ENCODE results near the gene MCM5. TPM values are rescaled to one million over a fixed set of nuclear protein-coding genes. Genes with fewer than 3 reads are reported as not detected.

The MCM5 gene
- polyA plus RNA-seq, 3 donors = 23.4 to 39.8 (median 25.5) TPM

GRCh38 chr22:35444685-35445399 is 44.9 kb downstream of the MCM5 start:
- Mint-ChIP-seq H3K9me3 (no peaks in the 10 kb centered on the region), H3K36me3 (peaks cover 19 to 36% of the 10 kb centered on the region in 2 donors), H3K27ac (peak overlapping the region in 2 of 7 donors; percentile 15 to 26), H3K4me1 (peaks cover 9% of the 10 kb centered on the region), H3K4me3 (no peak overlapping the region), H3K27me3 (ENCODE audit: low read depth in 3 of 3) (peaks cover 0 to 2% (median 2%) of the 10 kb centered on the region in 3 donors)
- Histone ChIP-seq H3K79me2 (ENCODE audit: insufficient read depth, low read length) (no peaks in the 10 kb centered on the region), H3K27me3 (ENCODE audit: control insufficient read depth in 2 of 2, insufficient read depth in 2 of 2, low read length in 2 of 2) (no peaks in the 10 kb centered on the region), H4K20me1 (ENCODE audit: insufficient read depth, low read length) (no peaks in the 10 kb centered on the region), H3K4me3 (replicated peaks in 1 of 3; ENCODE audit: low read depth in 2 of 3, low read length in 3 of 3) (no peak overlapping the region), H3K4me2 (replicated peaks; ENCODE audit: extremely low read depth, low read length, poor library complexity, severe bottlenecking) (no peak overlapping the region), H3K27ac (ENCODE audit: low read depth in 1 of 2, low read length in 2 of 2) (no peak overlapping the region), H3K4me1 (ENCODE audit: control insufficient read depth in 1 of 2, insufficient read depth in 2 of 2, low read length in 2 of 2) (peaks cover 0 to 9% of the 10 kb centered on the region in 2 donors), H3K36me3 (replicated peaks in 1 of 2; ENCODE audit: control insufficient read depth in 1 of 2, insufficient read depth in 2 of 2, low read length in 2 of 2) (peaks cover 3 to 22% of the 10 kb centered on the region in 2 donors), H2AFZ (ENCODE audit: insufficient read depth, low read depth, low read length, poor library complexity, severe bottlenecking) (no peak overlapping the region), H3K9me3 (replicated peaks in 1 of 2; ENCODE audit: control insufficient read depth in 1 of 2, insufficient read depth in 1 of 2, low read length in 2 of 2) (no peaks in the 10 kb centered on the region), H3K9ac (ENCODE audit: insufficient read depth, low read length, poor library complexity, severe bottlenecking) (no peak overlapping the region)
- intact Hi-C loops (cut with micrococcal nuclease) = no loop called here
- no peak for DNase-seq
- WGBS (ENCODE audit: insufficient coverage) = 95% methylated on average over 6 of the region's 13 CpGs
- TF ChIP-seq CTCF (IDR thresholded peaks at IDR 0.05) = no peak

DNA sequence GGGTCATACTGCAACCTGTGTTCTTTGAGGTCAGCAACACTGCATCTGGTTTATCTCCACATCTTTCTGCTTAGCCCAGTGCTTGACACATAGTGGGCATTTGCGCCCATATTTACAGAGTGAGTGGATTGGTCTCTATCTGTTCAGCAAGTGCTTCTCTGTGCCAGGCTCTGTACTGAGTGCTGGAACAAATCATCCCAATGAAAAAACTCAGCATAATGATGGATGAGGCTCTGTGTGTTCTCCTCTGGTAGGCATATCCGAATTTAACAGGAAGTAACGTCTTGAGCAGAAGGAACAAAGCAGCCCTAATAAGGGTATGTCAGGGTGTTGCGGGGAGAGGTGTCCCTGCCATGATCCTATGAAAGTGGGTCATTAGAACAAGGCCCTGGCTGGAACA is 46.0 kb downstream of the MCM5 start:
- Histone ChIP-seq H3K4me1 (ENCODE audit: control insufficient read depth in 1 of 2, insufficient read depth in 2 of 2, low read length in 2 of 2) (peaks cover 0 to 9% of the 10 kb centered on the region in 2 donors), H3K4me3 (replicated peaks in 1 of 3; ENCODE audit: low read depth in 2 of 3, low read length in 3 of 3) (no peak overlapping the region), H3K9me3 (replicated peaks in 1 of 2; ENCODE audit: control insufficient read depth in 1 of 2, insufficient read depth in 1 of 2, low read length in 2 of 2) (no peaks in the 10 kb centered on the region), H3K79me2 (ENCODE audit: insufficient read depth, low read length) (no peaks in the 10 kb centered on the region), H4K20me1 (ENCODE audit: insufficient read depth, low read length) (no peaks in the 10 kb centered on the region), H3K27me3 (ENCODE audit: control insufficient read depth in 2 of 2, insufficient read depth in 2 of 2, low read length in 2 of 2) (no peaks in the 10 kb centered on the region), H3K27ac (ENCODE audit: low read depth in 1 of 2, low read length in 2 of 2) (no peak overlapping the region), H3K4me2 (replicated peaks; ENCODE audit: extremely low read depth, low read length, poor library complexity, severe bottlenecking) (no peak overlapping the region), H3K36me3 (replicated peaks in 1 of 2; ENCODE audit: control insufficient read depth in 1 of 2, insufficient read depth in 2 of 2, low read length in 2 of 2) (peaks cover 3 to 22% of the 10 kb centered on the region in 2 donors), H2AFZ (ENCODE audit: insufficient read depth, low read depth, low read length, poor library complexity, severe bottlenecking) (no peak overlapping the region), H3K9ac (ENCODE audit: insufficient read depth, low read length, poor library complexity, severe bottlenecking) (no peak overlapping the region)
- peaks cover 9% of the 10 kb centered on the region for H3K4me1 Mint-ChIP-seq
- TF ChIP-seq CTCF (IDR thresholded peaks at IDR 0.05) = no peak
- peaks cover 0 to 2% (median 2%) of the 10 kb centered on the region in 3 donors for H3K27me3 Mint-ChIP-seq (ENCODE audit: low read depth in 3 of 3)
- peaks cover 27 to 46% of the 10 kb centered on the region in 2 donors for H3K36me3 Mint-ChIP-seq
- peak overlapping the region in 2 of 7 donors; percentile 46 to 78 for H3K27ac Mint-ChIP-seq
- intact Hi-C loops (cut with micrococcal nuclease) = no loop called here
- no peaks in the 10 kb centered on the region for H3K9me3 Mint-ChIP-seq
- no peak overlapping the region for H3K4me3 Mint-ChIP-seq
- DNase-seq = no peak
- WGBS (ENCODE audit: insufficient coverage) = 75% methylated on average over 4 of the region's 4 CpGs
